HG02884 (cell line): ENCODE data around the gene PPP1R16B.
"Not testable (repeated sequence)": the region's sequence is repeated elsewhere in the genome, so short reads cannot be mapped to it uniquely, and the experiment has no call there.

Experiments
- ATAC-seq: cut with Tn5 transposase; IDR thresholded peaks from one replicate; pipeline ENCODE4 v1.9.1; 2021; ENCODE audit warnings: mild to moderate bottlenecking, moderate library complexity; ENCODE audit not compliant: unreplicated experiment

Gene PPP1R16B

GRCh38 chr20:38843346-38843745 lies 37.8 kb downstream of the PPP1R16B start:
- no peak for ATAC-seq

- no peak for ATAC-seq
Measured at GRCh38 chr20:38844963-38845362, 39.5 kb downstream of the PPP1R16B start.

GRCh38 chr20:38847840-38848239 lies 42.3 kb downstream of the PPP1R16B start:
- ATAC-seq: no peak

DNA sequence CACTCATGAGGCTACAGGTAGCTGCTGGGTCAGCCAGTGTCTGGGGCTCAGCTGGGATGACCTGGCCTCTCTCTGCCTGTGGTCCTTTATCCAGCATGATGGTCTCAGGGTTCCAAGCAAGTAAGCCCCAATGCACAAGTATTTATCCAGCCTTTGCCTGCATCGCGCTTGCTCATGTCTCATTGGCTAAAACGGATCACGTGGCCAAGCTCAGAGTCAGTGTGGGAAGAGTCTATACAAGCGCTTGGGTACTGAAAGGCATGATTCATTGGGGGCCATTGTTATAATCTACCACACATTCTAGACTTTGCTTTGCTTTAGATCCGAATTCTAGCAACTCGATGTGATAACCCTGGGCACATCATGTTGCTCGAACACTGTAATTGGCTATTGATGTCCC lies 48.3 kb downstream of the PPP1R16B start:
- ATAC-seq: no peak

DNA sequence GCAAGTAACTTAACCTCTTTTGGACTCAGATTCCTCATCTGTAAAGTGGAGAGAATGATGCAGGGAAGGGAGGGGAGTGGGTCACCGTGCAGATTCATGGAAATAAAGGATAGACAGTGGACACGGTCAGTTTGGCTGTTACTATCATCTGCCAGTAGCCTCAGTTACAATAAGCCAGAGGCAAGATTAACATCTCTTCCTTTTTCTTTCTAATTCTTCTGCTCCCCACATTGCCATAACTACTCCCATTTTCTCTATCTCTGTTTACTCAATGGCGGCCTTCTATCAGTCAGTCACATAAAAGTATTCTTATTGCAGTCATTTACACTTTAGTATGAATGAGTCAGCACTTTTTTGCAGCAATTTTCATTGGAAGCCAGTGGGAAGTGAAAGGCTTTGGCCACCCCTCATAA lies 49.2 kb downstream of the PPP1R16B start:
- no peak for ATAC-seq

- no peak for ATAC-seq
Measured at GRCh38 chr20:38855356-38855755, 49.9 kb downstream of the PPP1R16B start.

- ATAC-seq: no peak
Measured at GRCh38 chr20:38856570-38856969, 51.1 kb downstream of the PPP1R16B start.

- no peak for ATAC-seq
Measured at GRCh38 chr20:38857703-38858102, 52.2 kb downstream of the PPP1R16B start.

DNA sequence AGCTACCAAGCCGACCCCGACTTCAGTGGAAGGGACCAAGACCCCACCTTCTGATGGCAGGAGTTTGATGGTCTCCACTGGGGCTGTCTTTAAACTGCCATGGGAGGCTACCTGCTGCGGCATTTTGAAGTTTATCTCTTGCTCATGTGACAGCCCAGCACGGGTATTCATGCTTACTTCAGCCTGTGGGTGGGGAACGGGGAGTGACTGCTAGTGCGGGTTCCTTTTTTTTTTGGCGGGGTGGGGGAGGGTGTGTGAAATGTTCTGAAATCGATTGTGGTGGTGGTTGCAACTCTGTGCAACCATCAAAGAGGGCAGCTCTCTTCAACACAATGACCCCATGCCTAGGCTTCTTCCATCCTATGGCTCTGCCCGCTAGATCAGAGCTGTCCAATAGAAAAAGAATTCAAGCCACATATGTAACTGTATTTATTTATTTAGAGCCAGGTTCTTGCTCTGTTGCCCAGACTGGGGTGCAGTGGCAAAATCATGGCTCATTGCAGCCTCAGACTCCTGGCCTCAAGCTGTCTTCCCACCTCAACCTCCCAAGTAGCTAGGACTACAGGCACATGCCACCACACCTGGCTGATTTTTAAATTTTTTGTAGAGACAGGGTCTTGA lies 53.7 kb downstream of the PPP1R16B start:
- no peak for ATAC-seq

- ATAC-seq: not testable (repeated sequence)
Measured at GRCh38 chr20:38859857-38860256, 54.4 kb downstream of the PPP1R16B start.

GRCh38 chr20:38861071-38861401 lies 55.5 kb downstream of the PPP1R16B start:
- ATAC-seq: no peak

GRCh38 chr20:38862226-38862625 lies 56.7 kb downstream of the PPP1R16B start:
- no peak for ATAC-seq

- ATAC-seq: peak; percentile 76
Measured at GRCh38 chr20:38863024-38863851, 57.7 kb downstream of the PPP1R16B start.

DNA sequence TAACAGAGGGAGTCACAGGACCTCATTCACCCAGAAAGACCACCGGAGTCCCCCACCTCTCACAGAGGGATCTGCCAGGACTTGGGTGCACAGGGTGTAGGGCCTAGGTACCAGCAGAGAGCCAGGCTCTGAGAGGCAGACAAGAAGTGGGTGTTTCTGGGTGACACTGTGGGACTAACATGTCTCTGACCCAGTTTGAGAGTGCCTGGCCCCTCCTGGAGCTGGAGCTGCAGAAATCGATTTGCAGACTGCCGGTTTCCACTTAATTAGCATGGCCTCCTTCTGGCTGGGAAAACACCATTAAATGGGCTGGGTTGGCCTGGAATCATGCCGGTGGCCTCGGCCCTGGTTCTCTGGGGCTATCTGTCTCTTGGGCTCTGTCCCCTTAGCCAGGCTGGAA lies 59.2 kb downstream of the PPP1R16B start:
- no peak for ATAC-seq

DNA sequence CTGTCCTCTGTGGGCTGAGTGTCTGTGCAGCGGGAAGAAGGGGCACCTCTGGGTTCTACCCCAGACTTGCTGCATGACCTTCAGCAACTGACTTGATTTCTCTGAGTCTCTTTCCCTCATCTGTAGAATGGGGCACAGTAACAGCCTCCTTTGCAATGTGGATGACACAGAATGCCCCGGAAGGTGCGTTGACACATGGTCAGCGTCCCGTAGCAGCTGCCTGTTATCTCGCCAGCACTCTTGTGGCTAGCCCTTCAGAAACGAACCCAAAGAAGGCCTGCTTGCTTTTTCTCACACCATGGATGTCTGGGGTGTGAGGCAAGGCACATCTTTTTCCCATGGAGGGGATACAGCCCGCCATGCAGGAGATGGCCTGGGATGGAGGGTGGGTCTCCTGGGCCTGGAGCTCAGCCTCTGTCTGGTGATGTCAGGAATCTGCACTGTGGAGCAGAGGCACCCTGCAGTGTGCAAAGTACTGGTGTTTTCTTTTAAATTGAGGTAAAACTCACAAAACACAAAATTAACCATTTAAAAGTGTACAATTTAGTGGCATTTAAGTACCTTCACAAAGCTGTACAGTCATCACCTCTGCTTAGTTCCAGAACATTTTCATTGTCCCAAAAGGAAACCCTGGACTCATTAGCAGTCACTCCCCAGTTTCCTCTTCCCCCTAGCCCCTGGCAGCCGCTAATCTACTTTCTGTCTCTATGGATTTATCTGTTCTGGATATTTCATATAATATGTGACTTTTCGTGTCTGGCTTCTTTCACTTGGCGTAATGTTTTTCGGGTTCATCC lies 61.0 kb downstream of the PPP1R16B start:
- ATAC-seq: no peak

DNA sequence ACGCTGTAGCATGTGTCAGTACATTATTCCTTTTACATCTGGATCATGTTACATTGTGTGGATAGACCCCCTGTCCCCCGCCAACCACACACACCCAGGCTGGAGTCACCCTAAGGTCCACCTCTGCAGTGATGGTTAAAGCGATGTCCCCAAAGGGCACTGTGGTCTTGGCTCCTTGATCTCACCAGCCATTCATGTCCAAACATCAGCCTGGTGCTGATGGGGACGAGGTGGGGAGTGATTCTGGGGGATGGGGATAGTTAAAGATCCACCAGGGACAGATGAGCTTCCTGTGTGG lies 61.5 kb downstream of the PPP1R16B start:
- ATAC-seq: no peak

DNA sequence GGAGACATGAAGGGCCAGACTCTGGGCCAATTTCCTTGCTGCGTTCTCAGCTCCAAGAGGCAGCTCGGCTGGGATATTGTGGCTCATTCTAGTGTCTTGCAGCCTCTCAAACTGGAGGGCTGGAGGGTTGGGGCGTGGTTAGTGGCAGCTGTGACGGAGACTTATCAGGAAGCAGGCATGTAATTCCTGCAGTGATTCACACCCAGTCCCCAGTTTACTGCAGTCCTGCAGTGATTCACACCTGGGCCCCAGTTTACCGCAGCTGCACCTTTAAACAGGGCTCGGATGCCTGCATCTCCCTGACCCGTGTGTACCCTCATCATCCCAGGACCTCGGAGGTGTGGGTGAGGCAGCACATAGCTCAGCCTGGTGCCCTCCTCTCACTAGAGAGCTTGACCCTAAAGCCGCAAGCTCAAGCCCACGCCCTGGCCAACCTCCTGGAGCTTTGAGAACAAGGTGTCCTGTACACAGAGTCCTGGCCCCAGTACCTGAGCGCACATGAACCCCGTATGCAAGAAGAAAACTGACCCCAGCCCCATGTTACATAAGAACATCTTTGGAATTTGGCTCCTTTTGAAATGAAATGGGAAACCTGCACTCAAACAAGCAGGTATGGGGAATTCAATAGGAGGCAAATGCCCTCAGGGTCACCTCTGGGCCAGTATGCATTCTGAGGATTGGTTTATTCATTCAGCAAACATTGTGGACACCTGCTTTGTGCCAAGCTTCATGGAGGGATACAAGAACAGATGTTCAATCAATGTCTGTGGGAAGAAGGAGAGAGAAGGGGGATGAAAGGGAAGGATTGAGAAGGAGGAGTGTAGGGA lies 65.4 kb downstream of the PPP1R16B start:
- ATAC-seq: no peak

DNA sequence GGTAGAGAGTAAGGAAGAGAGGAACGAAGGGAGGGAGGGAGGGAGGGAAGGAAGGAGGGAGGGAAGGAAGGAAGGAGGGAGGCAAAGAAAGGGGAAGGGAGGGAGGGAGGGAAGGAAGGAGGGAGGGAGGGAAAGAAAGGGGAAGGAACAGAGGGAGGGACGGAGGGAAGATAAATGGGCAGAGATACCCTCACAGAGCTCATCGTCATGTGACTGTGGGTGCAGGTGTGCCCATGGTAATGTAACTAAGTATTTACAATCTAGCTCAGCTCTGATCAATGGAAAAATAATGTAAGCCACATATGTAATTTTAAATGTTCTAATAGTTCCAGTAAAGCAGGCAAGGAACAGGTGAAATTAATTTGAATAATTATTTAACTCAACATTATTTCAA lies 66.1 kb downstream of the PPP1R16B start:
- no peak for ATAC-seq

DNA sequence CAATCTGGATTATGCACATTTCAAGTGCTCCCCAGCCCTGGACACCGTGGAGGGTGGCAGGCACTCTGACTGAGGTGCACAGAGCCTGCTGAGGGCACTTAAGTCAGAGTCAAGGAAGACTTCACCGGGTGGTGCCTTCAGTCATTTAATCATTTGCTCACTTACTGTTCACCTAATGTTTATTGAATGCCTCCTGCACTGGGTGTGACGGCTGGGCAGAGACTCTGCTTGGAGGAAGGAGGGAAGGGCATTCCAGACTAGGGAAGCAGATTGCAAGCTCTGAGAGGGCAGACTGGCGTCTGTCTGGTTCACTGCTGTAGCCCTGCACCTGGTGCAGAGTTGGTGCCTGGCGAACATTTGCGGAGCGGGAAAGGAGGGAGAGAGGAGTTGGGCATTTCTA lies 66.5 kb downstream of the PPP1R16B start:
- ATAC-seq: no peak

GRCh38 chr20:38872491-38873049 lies 67.1 kb downstream of the PPP1R16B start:
- ATAC-seq: no peak

DNA sequence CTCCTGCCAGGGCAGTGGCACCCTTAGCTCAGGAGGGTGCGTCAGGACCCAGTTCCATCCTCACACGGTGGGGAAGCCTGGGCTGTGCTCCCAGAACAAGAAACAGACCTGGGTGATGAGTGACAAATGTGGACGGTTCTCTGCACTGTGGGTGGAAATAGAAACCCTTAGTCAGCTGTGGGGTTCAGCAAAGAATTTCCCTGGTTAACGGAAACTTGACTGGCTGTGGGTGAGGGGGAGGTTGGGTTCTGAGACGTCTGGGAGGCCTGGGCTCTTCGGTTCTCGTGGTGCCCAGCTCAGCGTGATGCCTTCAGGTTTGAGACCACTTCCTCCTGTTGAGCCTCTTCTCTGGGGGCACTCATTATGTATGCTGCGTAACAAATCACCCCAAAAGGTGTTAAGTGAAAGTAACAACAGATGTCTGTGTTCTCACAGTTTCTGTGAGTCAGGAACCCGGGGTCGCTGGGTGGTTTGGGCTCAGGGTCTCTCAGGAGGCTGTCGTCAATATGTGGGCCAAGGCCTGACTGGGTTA lies 67.6 kb downstream of the PPP1R16B start:
- ATAC-seq: peak; percentile 40
